Stomach (tissue), 9 donors: ENCODE measurements around the gene IKZF1. TPM values are rescaled to one million over a fixed set of nuclear protein-coding genes. Genes with fewer than 3 reads are reported as not detected.

ENCODE experiments used
- DNase-seq, 2 donors: peaks; one replicate each; pipeline versions ENCODE4 v3.0.0 to v3.0.0-alpha.2; 2013 to 2019
- H3K27ac ChIP-seq, 5 donors: fragments of 200-600 bp in 4 of 5; sonication (generic) in 4 of 5; one replicate each; pipeline ENCODE4 v1.5.1; 2013 to 2019; ENCODE audit warnings: mild to moderate bottlenecking in 1 of 5, moderate library complexity in 1 of 5
- H3K27me3 ChIP-seq, 3 donors: fragments of 200-600 bp; sonication (generic); one replicate each; pipeline ENCODE4 v1.5.1; 2017 to 2019; ENCODE audit warnings: mixed run types in 1 of 3
- H3K36me3 ChIP-seq, 4 donors: fragments of 200-600 bp; sonication (generic); 1 replicate in 3 of 4; 2 replicates in 1 of 4; pipeline ENCODE4 v1.5.1; 2016 to 2019
- H3K4me1 ChIP-seq, 4 donors: fragments of 200-600 bp; sonication (generic); one replicate each; pipeline ENCODE4 v1.5.1; 2016 to 2019
- H3K4me3 ChIP-seq, 4 donors: fragments of 200-600 bp; sonication (generic) in 3 of 4; one replicate each; pipeline ENCODE4 v1.5.1; 2016 to 2019; ENCODE audit warnings: mild to moderate bottlenecking in 1 of 4
- H3K9me3 ChIP-seq, 4 donors: fragments of 200-600 bp; sonication (generic); one replicate each; pipeline ENCODE4 v1.5.1; 2016 to 2019
- CTCF ChIP-seq, 7 experiments: fragments of 450-650 bp in 4 of 7; fragments of 200-600 bp in 3 of 7; sonication (generic) in 3 of 7; IDR thresholded peaks; one replicate each; pipeline ENCODE4 v1.5.1; 2016 to 2019; ENCODE audit warnings: antibody characterized with exemption in 7 of 7, control low read depth in 2 of 7, mild to moderate bottlenecking in 1 of 7
- EP300 ChIP-seq: sonication (generic); formaldehyde crosslinking; IDR thresholded peaks from one replicate; pipeline ENCODE4 v1.6.1; 2017; ENCODE audit warnings: antibody characterized with exemption
- POLR2A ChIP-seq, 4 donors: fragments of 450-650 bp; IDR thresholded peaks; one replicate each; pipeline ENCODE4 v1.6.1; 2016; ENCODE audit warnings: antibody characterized with exemption in 4 of 4, control low read depth in 2 of 4, mild to moderate bottlenecking in 1 of 4, moderate library complexity in 1 of 4
- POLR2AphosphoS5 ChIP-seq, 3 donors: sonication (generic); formaldehyde crosslinking; IDR thresholded peaks; one replicate each; pipeline ENCODE4 v1.6.1; 2016; ENCODE audit warnings: antibody characterized with exemption in 3 of 3
- WGBS, 5 donors: extraction: QIAGEN DNeasy Blood & Tissue Kit in 3 of 5; methylation state at CpG; one replicate each; pipeline versions ENCODE4 v1.1.5 to v1.1.7; 2013 to 2018; 5-methylcytosine and 5-hydroxymethylcytosine counted together
- intact Hi-C: fragments of 100-400 bp; cut with DNase I; formaldehyde crosslinking; loops from one replicate; pipeline ENCODE4 v1.15.1; 2023; ENCODE audit warnings: low total_unique reads
- polyA plus RNA-seq, 3 donors: library from polyadenylated mRNA; stranded (reverse); fragments of 200-250 nt; gene quantifications; one replicate each; pipeline ENCODE4 v1.2.3, GENCODE V29; 2013
- total RNA-seq, 5 donors: library from RNA; depleted of rRNA; stranded (reverse); fragments of >200 nt; gene quantifications; one replicate each; pipeline versions ENCODE4 v1.1.0 to v1.2.3, GENCODE V29; 2014 to 2016
- donor health status: healthy with polysubstance abuse.
- donor health status: Bipolar disorder and iron deficiency.
- donor health status: healthy.

The IKZF1 gene
- total and polyA plus RNA-seq, 8 donors = 1.5 to 139 (median 9.7) TPM

GRCh38 chr7:50312250-50313162 is 8.0 kb downstream of the IKZF1 start:
- Histone ChIP-seq H3K27me3 (peaks cover 0 to 23% (median 0%) of the 10 kb centered on the region in 3 donors), H3K36me3 (no peaks in the 10 kb centered on the region), H3K9me3 (no peaks in the 10 kb centered on the region), H3K27ac (peak overlapping the region in 4 of 5 donors; percentile 36 to 84 (median 46)), H3K4me3 (no peak overlapping the region), H3K4me1 (peaks cover 0 to 6% (median 0%) of the 10 kb centered on the region in 4 donors)
- WGBS, 5 donors = 52 to 63% (median 62%) methylated on average over 10 of the region's 10 CpGs
- TF ChIP-seq EP300 (no peak), POLR2AphosphoS5 (IDR thresholded peaks at IDR 0.05) (no peak), POLR2A (IDR thresholded peaks at IDR 0.05) (no peak), CTCF (IDR thresholded peaks at IDR 0.05) (no peak)
- intact Hi-C loops = no loop called here
- no peak for DNase-seq

- H3K36me3 ChIP-seq = no peaks in the 10 kb centered on the region
- peaks cover 0 to 11% (median 0%) of the 10 kb centered on the region in 3 donors for H3K27me3 ChIP-seq
- H3K27ac ChIP-seq = peak overlapping the region; percentile 38 to 84 (median 53)
- no peak for DNase-seq
- peaks cover 0 to 6% (median 0%) of the 10 kb centered on the region in 4 donors for H3K4me1 ChIP-seq
- TF ChIP-seq POLR2A (IDR thresholded peaks at IDR 0.05) (no peak), CTCF (IDR thresholded peaks at IDR 0.05) (no peak), EP300 (no peak), POLR2AphosphoS5 (IDR thresholded peaks at IDR 0.05) (no peak)
- intact Hi-C loops = no loop called here
- H3K9me3 ChIP-seq = no peaks in the 10 kb centered on the region
- 44 to 58% (median 52%) methylated on average over 8 to 11 of the region's 11 CpGs for WGBS, 5 donors
- no peak overlapping the region for H3K4me3 ChIP-seq
Measured at GRCh38 chr7:50314836-50315592, 10.5 kb downstream of the IKZF1 start.

- Histone ChIP-seq H3K36me3 (no peaks in the 10 kb centered on the region), H3K9me3 (no peaks in the 10 kb centered on the region), H3K27me3 (peaks cover 0 to 11% (median 0%) of the 10 kb centered on the region in 3 donors), H3K27ac (peak overlapping the region in 4 of 5 donors; percentile 19 to 84 (median 46)), H3K4me1 (peaks cover 0 to 6% (median 0%) of the 10 kb centered on the region in 4 donors), H3K4me3 (no peak overlapping the region)
- TF ChIP-seq POLR2AphosphoS5 (IDR thresholded peaks at IDR 0.05) = no peak
- no peak for TF ChIP-seq CTCF (IDR thresholded peaks at IDR 0.05)
- no peak for TF ChIP-seq POLR2A (IDR thresholded peaks at IDR 0.05)
- TF ChIP-seq EP300 = no peak
- DNase-seq = no peak
- 46 to 54% (median 47%) methylated on average over 14 of the region's 14 CpGs for WGBS, 5 donors
- intact Hi-C loops = no loop called here
Measured at GRCh38 chr7:50315739-50316671, 11.5 kb downstream of the IKZF1 start.
